D721Med (cell line): ENCODE measurements around the gene GVQW3.

Experiments used
- DNase-seq: peaks from one replicate; pipeline ENCODE4 v3.0.0; 2011; ENCODE audit warnings: low spot score; ENCODE audit not compliant: insufficient read length
- FAIRE-seq: peaks from 2 replicates; lab custom pipeline; 2011; peaks lifted over from hg19 to GRCh38; lab: Jason Lieb, UNC
- TF ChIP-seq, protein P1 (sequence below): IDR thresholded peaks from 2 replicates; pipeline ENCODE4 v1.5.1; 2012; ENCODE audit warnings: mild to moderate bottlenecking, control low read depth; ENCODE audit not compliant: insufficient read depth; ENCODE audit errors: missing control alignments

GVQW3 gene

DNA sequence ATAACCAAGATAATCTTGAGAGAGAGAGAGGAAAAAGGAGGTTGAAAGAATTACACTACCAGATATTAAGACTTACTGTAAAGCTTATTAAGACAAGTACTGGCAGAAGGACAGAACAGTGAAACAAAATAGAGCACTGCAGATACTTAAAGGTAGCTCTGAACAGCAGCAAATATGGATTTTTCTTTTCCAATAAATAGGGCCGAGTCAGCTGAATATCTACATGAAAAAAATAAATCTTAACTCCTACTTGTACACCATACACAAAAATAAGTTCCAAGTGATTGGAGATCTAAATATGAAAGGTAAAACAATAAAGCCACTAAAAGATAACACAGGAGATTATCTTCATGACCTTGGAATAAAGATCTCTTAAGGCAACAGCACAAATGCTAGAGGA, 12.6 kb upstream of the GVQW3 start:
- DNase-seq (no peak), FAIRE-seq (no peak)
- TF ChIP-seq, protein P1, sequence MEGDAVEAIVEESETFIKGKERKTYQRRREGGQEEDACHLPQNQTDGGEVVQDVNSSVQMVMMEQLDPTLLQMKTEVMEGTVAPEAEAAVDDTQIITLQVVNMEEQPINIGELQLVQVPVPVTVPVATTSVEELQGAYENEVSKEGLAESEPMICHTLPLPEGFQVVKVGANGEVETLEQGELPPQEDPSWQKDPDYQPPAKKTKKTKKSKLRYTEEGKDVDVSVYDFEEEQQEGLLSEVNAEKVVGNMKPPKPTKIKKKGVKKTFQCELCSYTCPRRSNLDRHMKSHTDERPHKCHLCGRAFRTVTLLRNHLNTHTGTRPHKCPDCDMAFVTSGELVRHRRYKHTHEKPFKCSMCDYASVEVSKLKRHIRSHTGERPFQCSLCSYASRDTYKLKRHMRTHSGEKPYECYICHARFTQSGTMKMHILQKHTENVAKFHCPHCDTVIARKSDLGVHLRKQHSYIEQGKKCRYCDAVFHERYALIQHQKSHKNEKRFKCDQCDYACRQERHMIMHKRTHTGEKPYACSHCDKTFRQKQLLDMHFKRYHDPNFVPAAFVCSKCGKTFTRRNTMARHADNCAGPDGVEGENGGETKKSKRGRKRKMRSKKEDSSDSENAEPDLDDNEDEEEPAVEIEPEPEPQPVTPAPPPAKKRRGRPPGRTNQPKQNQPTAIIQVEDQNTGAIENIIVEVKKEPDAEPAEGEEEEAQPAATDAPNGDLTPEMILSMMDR: no peak

GRCh38 chr11:76369406-76369805, 11.7 kb upstream of the GVQW3 start:
- no peak for DNase-seq
- FAIRE-seq: no peak
- TF ChIP-seq, protein P1: no peak

- FAIRE-seq (no peak), DNase-seq (no peak)
- TF ChIP-seq, protein P1: no peak
These were observed 10.0 kb upstream of the GVQW3 start for GRCh38 chr11:76371170-76371569.

GRCh38 chr11:76376746-76377558, 4.2 kb upstream of the GVQW3 start:
- FAIRE-seq (no peak), DNase-seq (no peak)
- TF ChIP-seq, protein P1: no peak

- DNase-seq (no peak), FAIRE-seq (no peak)
- TF ChIP-seq, protein P1: no peak
These were observed 1.3 kb upstream of the GVQW3 start for GRCh38 chr11:76379807-76380158.

GRCh38 chr11:76380159-76380976, 755 bp upstream of the GVQW3 start:
- FAIRE-seq: no peak
- DNase-seq: no peak

More at GRCh38 chr11:76380159-76380976, 755 bp upstream of the GVQW3 start:
- TF ChIP-seq, protein P1: no peak
